ENCODE data around the gene PLA2R1.

Gene PLA2R1

GRCh38 chr2:159908623-159909022 is 153.8 kb downstream of the PLA2R1 start:
- H3K9me2 ChIP-seq (ENCODE audit: low read depth, low read length) = no peaks in the 10 kb centered on the region
- TF ChIP-seq CTCF (IDR thresholded peaks at IDR 0.05; ENCODE audit: low read length) (no peak), EZH2 (IDR thresholded peaks at IDR 0.05; ENCODE audit: borderline replicate concordance, low read length) (no peak)
- no peaks in the 10 kb centered on the region for H4K20me1 ChIP-seq (ENCODE audit: insufficient read depth, low read length)
- no peak overlapping the region for H3K27ac ChIP-seq (ENCODE audit: low read depth, low read length, poor library complexity, severe bottlenecking)
- H3K9ac ChIP-seq (ENCODE audit: low read length) = no peak overlapping the region
- H3K27me3 ChIP-seq (ENCODE audit: insufficient read depth, low read length) = no peaks in the 10 kb centered on the region
- H2AFZ ChIP-seq (ENCODE audit: low read length) = no peak overlapping the region
- no peaks in the 10 kb centered on the region for H3K9me3 ChIP-seq (ENCODE audit: low read length)
- H3K4me2 ChIP-seq (ENCODE audit: low read length) = no peak overlapping the region
- no peak overlapping the region for H3K4me3 ChIP-seq (ENCODE audit: low read depth, low read length, poor library complexity, severe bottlenecking)
- no peaks in the 10 kb centered on the region for H3K79me2 ChIP-seq (ENCODE audit: insufficient read depth, low read length)
- H3K36me3 ChIP-seq (ENCODE audit: insufficient read depth, low read length) = no peaks in the 10 kb centered on the region
- no peaks in the 10 kb centered on the region for H3F3A ChIP-seq (ENCODE audit: insufficient read depth, low read length)
- peaks cover under 1% of the 10 kb centered on the region for H3K4me1 ChIP-seq (ENCODE audit: insufficient read depth, low read length, severe bottlenecking)

- H3K36me3 ChIP-seq (ENCODE audit: insufficient read depth, low read length) = no peaks in the 10 kb centered on the region
- no peaks in the 10 kb centered on the region for H3F3A ChIP-seq (ENCODE audit: insufficient read depth, low read length)
- H3K79me2 ChIP-seq (ENCODE audit: insufficient read depth, low read length) = no peaks in the 10 kb centered on the region
- no peak overlapping the region for H3K4me3 ChIP-seq (ENCODE audit: low read depth, low read length, poor library complexity, severe bottlenecking)
- no peaks in the 10 kb centered on the region for H3K9me3 ChIP-seq (ENCODE audit: low read length)
- no peak overlapping the region for H3K4me2 ChIP-seq (ENCODE audit: low read length)
- no peak overlapping the region for H3K27ac ChIP-seq (ENCODE audit: low read depth, low read length, poor library complexity, severe bottlenecking)
- H2AFZ ChIP-seq (ENCODE audit: low read length) = no peak overlapping the region
- no peaks in the 10 kb centered on the region for H3K27me3 ChIP-seq (ENCODE audit: insufficient read depth, low read length)
- no peak for TF ChIP-seq CTCF (IDR thresholded peaks at IDR 0.05; ENCODE audit: low read length)
- TF ChIP-seq EZH2 (IDR thresholded peaks at IDR 0.05; ENCODE audit: borderline replicate concordance, low read length) = no peak
- H3K4me1 ChIP-seq (ENCODE audit: insufficient read depth, low read length, severe bottlenecking) = peaks cover 8% of the 10 kb centered on the region
- no peak overlapping the region for H3K9ac ChIP-seq (ENCODE audit: low read length)
- no peaks in the 10 kb centered on the region for H3K9me2 ChIP-seq (ENCODE audit: low read depth, low read length)
- H4K20me1 ChIP-seq (ENCODE audit: insufficient read depth, low read length) = no peaks in the 10 kb centered on the region
Measured at GRCh38 chr2:159907909-159908308, 154.5 kb downstream of the PLA2R1 start.

- no peak for TF ChIP-seq EZH2 (IDR thresholded peaks at IDR 0.05; ENCODE audit: borderline replicate concordance, low read length)
- no peak for TF ChIP-seq CTCF (IDR thresholded peaks at IDR 0.05; ENCODE audit: low read length)
- no peak overlapping the region for H2AFZ ChIP-seq (ENCODE audit: low read length)
- no peak overlapping the region for H3K27ac ChIP-seq (ENCODE audit: low read depth, low read length, poor library complexity, severe bottlenecking)
- H3K4me2 ChIP-seq (ENCODE audit: low read length) = no peak overlapping the region
- H3K27me3 ChIP-seq (ENCODE audit: insufficient read depth, low read length) = no peaks in the 10 kb centered on the region
- H3F3A ChIP-seq (ENCODE audit: insufficient read depth, low read length) = no peaks in the 10 kb centered on the region
- H3K79me2 ChIP-seq (ENCODE audit: insufficient read depth, low read length) = no peaks in the 10 kb centered on the region
- no peak overlapping the region for H3K4me3 ChIP-seq (ENCODE audit: low read depth, low read length, poor library complexity, severe bottlenecking)
- H3K36me3 ChIP-seq (ENCODE audit: insufficient read depth, low read length) = no peaks in the 10 kb centered on the region
- H3K9me3 ChIP-seq (ENCODE audit: low read length) = no peaks in the 10 kb centered on the region
- H3K9me2 ChIP-seq (ENCODE audit: low read depth, low read length) = no peaks in the 10 kb centered on the region
- no peak overlapping the region for H3K9ac ChIP-seq (ENCODE audit: low read length)
- H3K4me1 ChIP-seq (ENCODE audit: insufficient read depth, low read length, severe bottlenecking) = peaks cover 15% of the 10 kb centered on the region
- H4K20me1 ChIP-seq (ENCODE audit: insufficient read depth, low read length) = no peaks in the 10 kb centered on the region
Measured at GRCh38 chr2:159905926-159906714, 156.3 kb downstream of the PLA2R1 start.
